Jurkat, Clone E6-1 (cell line): Measurements from ENCODE around the gene TRMT112. TPM values are rescaled to one million over a fixed set of nuclear protein-coding genes. Genes with fewer than 3 reads are reported as not detected.

Source experiments
- DNase-seq: peaks from one replicate; pipeline ENCODE4 v3.0.0-alpha.2; 2011; ENCODE audit warnings: low read depth, low spot score
- H3K4me3 ChIP-seq: 2 replicates; pipeline ENCODE4 v1.5.1; 2011; ENCODE audit warnings: mild to moderate bottlenecking, low read length, control low read depth, moderate library complexity
- polyA plus RNA-seq: library from polyadenylated mRNA; unstranded; fragments of >200 nt; gene quantifications from one replicate; pipeline ENCODE4 v1.2.1, GENCODE V29; 2012; ENCODE audit warnings: missing spikeins; ENCODE audit not compliant: insufficient read length, insufficient read depth

TRMT112 gene
- 483 TPM for polyA plus RNA-seq

DNA sequence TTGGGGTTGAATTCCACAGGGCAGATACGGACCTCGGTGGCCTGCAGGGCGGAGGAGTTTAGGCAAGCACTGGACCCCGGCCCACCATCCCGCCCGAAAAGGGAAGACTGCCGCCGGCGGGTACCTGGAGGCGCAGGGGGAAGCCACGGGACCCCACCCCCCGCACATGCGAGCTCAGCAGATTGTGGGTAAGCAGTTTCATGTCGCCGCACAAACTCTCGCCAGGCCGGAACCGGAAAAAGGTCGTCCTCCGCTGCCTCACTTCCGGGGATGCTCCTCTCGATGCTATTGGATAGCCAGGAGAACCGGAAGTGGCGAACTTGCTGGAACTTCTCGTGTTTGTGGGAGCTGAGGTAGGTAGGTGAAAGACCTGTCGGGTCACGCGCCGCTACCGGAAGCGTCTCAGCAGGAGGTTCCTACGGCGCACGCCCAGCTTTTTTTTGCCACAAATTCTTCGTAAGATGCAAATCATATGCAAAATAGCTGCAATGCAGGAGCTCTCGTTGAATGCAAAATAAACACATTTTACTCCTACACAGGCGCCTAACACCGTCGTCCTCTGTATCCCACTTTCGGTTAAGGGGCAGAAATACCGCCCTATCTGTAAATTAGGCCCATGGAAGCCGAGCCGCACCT lies at the start of gene TRMT112:
Gene TRMT112, minus strand, starts transcription at position 235 of the 636 bp plus-strand sequence. Its CDS starts 33 bp downstream, at position 202.
- H3K4me3 ChIP-seq = peak within 1 kb of the TSS; percentile 85
- DNase-seq = peak; percentile 100

DNA sequence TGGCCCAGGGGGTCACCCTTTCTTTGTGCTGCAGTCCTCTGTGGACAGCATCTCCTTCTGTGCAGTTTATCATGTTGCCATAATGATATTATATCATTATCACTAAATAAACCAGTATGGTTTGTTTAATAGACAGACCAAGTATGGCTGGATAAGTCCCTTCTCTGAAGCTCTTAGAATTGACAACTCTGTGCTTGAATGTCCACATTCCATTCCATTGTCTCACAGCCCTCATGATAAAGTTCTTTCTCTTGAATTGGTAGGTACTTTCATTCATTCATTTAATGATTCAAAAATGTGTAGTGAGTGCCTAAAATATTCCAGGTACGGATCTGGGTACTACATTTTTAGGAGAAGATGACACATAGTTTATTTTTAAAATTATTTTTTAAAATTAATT lies 49.4 kb upstream of the TRMT112 start:
- DNase-seq = no peak
- H3K4me3 ChIP-seq = no peak overlapping the region

DNA sequence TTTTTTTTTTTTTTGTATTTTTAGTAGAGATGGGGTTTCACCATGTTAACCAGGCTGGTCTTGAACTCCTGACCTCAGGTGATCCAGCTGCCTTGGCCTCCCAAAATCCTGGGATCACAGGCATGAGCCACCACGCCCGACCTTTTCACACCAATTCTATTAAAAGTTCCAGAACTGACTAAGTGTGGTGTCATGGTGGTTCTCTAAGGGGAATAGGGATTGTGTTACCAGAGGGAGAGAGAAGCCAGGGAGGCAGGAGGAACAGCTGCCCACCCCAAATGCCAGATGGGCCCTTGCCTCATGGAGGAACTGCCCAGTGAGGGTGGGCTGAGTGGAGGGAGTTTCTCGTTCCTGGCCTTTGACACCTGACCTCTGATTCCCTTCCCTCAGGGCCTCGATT lies 47.6 kb upstream of the TRMT112 start:
- no peak for DNase-seq
- H3K4me3 ChIP-seq = no peak overlapping the region

DNA sequence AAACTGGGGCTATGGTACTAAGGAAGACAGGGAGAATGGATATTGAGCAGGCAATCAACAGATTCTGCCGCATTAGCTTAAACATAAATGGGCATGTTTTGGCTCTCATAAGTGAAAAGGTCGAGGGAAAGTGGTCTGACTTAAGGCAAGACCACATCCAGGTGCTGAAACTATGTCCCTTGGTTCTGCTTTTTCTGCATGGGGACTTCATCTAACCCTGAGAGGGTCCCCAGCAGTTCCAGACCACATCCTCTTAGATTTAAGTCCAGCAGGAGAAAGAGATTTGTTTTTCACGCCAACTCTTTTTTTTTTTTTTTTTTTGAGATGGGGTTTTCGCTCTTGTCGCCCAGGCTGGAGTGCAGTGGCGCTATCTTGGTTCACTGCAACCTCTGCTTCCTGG lies 47.1 kb upstream of the TRMT112 start:
- no peak overlapping the region for H3K4me3 ChIP-seq
- DNase-seq = no peak

DNA sequence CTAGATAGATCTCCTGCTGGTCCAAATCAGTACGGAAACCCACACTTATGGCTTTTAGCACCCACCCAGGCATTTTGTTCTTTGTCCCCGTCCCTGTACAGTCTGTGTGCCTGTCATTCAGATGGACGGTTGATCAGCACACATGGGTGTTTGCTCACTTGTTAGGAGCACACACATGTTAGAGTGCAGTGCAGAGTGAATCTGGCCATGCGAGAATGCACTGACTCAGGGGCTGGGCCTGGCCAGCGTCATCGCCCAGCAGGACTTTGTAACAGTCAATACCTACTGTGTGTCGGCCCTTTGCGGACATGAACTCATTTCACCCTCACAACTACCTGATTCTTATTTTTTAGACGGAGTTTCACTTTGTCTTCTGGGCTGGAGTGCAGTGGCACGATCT lies 45.0 kb upstream of the TRMT112 start:
- DNase-seq = no peak

DNA sequence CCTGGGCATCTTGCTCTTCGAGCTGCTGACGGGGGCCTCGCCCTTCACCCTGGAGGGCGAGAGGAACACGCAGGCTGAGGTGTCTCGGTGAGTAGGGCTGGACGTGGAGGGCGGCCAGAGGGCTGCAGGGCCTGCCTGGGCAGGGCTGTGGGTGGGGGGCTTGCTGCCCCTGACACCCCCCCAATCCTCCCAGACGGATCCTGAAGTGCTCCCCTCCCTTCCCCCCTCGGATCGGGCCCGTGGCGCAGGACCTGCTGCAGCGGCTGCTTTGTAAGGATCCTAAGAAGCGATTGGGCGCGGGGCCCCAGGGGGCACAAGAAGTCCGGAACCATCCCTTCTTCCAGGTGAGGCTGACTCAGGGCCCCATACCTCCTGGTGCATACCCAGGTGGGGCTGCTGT lies 44.3 kb upstream of the TRMT112 start:
- no peak for DNase-seq
- no peak overlapping the region for H3K4me3 ChIP-seq

More for the DNA sequence above, 45.0 kb upstream of the TRMT112 start:
- no peak overlapping the region for H3K4me3 ChIP-seq

DNA sequence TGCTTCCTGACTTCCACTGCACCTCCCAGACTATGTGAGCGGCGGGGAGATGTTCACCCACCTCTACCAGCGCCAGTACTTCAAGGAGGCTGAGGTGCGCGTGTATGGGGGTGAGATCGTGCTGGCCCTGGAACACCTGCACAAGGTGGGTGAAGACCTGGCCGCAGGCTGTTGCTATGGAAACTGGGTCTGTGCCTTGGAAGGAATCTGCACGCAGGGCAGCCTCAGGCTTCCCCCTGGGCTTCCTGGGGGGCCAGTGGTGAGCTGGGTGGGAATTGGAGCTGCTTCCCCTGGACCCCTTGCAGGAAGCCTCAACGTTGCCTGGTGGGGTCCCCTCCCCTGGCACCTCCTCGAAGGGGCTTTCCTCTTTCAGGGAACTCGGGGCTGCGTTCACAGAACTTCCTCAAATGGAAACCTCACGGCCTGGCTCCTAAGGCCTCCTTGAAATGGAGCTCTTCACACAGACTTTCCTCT lies 43.1 kb upstream of the TRMT112 start:
- H3K4me3 ChIP-seq = no peak overlapping the region
- DNase-seq = no peak

DNA sequence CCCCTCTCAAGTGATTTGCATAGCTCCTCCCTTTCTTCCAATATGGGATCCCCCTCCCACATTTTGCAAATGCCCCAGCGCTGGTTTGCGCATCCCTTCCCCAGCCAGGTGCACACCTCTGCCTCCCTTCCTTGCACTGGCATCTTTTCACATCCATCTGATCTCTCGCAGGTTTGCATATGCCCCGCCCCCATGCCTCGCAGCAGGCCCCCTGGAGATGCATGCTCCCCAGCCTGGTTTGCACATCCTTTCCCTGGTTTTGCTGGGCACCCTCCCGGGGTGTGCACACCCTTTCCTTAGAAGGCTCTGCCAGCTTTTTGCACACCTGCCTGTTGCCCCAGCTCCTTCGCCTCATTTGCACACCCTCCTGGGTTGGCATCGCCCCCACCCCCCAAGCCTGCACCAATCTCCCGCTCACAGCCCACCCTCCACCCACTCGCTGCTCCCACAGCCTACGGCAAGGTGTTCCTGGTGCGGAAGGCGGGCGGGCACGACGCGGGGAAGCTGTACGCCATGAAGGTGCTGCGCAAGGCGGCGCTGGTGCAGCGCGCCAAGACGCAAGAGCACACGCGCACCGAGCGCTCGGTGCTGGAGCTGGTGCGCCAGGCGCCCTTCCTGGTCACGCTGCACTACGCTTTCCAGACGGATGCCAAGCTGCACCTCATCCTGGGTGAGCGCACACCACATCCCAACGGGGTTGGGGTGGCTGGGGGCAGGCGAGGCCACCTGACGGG lies 42.5 kb upstream of the TRMT112 start:
- peak overlapping the region; percentile 83 for H3K4me3 ChIP-seq
- DNase-seq = no peak

DNA sequence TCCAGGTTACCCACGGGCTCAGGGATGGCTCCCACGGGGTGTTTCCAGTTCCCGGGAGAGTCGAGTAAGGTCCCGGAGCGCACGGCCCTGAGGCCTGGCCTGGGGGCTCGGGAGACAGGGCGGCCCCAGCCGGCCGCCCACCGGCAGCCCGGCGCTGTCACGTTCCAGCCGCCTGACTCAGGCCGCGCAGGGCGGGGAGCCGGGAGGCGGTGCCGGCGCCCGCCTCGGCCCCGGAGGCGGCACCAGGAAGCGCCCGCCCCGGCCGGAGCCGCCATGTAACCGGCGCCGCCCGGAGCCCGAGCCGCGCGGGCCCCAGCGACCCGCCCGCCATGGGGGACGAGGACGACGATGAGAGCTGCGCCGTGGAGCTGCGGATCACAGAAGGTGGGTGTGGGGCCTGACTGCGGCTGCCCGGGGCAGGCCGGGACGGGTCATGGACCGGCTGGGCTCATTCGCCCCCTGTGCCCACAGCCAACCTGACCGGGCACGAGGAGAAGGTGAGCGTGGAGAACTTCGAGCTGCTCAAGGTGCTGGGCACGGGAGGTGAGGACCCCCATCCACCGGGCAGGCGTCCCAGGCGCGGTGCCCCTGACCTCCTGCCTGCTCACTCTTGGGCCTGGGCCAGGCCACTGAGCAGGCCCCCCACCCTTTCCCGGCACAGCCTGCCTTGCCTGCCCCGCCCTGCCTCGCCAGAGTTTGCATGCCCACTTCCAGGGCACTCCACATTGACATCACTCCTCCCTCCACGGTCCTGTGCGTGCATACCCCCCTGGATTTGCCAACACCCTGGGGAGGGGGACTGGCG lies 41.8 kb upstream of the TRMT112 start, which contains the start of gene RPS6KA4:
Gene RPS6KA4, plus strand, starts transcription at position 256 of the 805 bp plus-strand sequence. Its CDS starts 74 bp downstream, at position 330.
- peak within 1 kb of the TSS; percentile 83 for H3K4me3 ChIP-seq
- DNase-seq = no peak

DNA sequence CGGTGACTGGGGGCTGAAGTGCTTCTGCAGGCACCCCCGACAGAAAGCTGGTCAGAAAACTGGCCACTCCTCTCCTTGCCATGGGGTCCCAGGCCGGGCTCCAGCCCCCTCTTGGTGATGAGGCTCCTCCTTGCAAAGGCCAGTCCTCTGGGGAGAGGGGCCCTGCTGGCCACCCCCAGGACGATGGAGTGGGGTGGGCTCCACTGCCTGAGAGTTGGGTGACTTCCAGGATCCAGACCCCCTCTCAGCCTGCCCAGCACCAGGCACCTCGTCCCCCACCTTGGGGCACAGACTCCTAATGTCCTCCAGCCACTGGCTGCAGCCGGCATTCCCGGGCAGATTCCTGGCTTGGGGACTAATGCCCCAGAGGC lies 41.2 kb upstream of the TRMT112 start:
- H3K4me3 ChIP-seq = peak overlapping the region; percentile 83

DNA sequence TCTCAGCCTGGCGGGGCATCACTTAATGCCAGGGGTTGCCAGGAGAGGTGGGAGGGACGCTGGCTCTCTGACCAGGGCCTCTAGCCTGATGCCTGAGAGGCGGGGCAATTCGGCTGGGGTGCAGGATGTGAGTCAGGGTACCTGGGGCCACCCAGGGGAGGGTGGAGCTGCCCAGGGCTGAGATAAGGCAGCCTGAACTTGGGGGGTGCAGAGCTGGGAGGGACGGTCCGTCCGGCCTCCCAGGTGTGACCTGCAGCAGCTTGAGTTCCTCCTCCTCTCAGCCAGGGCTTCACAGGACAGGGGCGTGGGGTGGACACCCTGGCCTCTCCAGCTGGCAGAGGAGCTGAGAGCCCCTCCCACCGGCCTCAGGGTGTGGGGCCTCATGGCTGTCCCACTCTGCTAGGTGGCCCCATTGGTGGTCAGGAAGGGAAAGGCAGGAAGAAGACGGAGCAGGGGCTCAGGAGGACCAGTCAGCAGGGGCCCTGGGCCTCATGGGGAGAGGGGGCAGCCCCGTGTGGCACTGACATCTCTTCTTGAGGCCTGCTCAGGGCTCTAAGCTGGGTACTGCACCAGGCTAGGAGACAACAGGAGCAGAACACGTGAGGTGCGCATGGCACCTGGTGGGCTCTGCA lies 40.7 kb upstream of the TRMT112 start:
- no peak for DNase-seq
- peak overlapping the region; percentile 83 for H3K4me3 ChIP-seq

More for the DNA sequence above, 41.2 kb upstream of the TRMT112 start:
- no peak for DNase-seq

DNA sequence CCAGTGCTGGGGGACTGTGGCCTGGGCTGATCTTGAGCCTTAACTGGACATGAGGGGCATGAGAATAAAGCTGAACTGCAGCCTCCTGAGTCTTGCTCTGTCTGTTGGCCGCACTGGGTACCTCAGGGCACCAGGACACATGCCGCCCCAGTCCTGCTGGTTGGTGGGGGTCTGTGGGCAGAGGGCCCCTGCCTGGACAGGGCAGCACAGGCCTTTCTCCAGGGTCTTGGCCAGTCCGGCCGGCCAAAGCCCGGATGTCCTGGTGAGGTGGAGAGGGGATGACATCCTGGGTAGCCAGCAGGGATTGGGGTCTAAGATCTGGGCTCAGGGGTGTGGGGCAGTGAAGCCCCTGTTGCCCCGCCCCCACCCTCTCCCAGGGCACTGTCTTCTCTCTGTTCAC lies 40.1 kb upstream of the TRMT112 start:
- no peak overlapping the region for H3K4me3 ChIP-seq
- no peak for DNase-seq

DNA sequence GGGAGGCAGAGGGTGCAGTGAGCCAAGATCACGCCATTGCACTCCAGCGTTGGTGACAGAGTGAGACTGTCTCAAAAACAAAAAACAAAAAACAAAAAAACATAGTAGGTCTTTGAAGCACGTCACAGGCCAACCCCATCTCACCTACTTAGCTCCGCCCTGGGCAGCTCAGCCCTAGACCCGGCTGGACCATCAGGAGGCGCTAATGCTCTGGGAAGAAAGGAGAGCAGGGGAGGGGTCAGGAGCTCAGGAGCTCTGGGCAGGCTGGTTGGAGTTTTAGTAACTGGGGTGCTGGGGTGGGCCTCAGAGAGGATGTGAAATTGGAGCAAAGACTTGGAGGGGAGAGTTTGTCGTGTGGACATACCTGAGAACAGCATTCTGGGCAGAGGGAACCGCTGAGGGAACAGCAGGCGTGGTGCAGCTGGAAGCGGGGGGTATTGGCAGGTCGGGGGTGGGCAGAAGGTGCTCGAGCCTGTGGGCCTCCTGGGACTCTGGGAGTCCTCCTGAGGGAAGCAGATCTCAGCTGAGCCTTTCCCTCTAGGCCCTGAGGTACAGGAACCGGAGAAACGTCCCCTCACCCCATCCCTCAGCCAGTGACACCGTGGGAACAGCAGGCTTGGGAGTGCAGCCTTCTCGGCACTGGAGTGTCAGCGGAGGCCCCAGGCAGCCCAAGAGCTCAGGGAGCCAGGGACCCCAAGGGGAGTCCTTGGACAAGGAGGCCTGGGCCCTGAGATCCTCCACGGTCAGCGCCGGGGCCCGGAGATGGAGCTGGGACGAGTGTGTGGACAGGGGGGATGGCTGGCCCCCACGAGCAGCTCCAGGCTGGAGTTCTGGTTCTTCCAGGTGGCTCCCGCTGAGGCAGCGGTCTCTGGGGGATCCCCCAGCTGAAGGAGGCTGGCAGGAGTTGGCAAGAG lies 39.4 kb upstream of the TRMT112 start:
- no peak overlapping the region for H3K4me3 ChIP-seq
- DNase-seq = peak; percentile 50

DNA sequence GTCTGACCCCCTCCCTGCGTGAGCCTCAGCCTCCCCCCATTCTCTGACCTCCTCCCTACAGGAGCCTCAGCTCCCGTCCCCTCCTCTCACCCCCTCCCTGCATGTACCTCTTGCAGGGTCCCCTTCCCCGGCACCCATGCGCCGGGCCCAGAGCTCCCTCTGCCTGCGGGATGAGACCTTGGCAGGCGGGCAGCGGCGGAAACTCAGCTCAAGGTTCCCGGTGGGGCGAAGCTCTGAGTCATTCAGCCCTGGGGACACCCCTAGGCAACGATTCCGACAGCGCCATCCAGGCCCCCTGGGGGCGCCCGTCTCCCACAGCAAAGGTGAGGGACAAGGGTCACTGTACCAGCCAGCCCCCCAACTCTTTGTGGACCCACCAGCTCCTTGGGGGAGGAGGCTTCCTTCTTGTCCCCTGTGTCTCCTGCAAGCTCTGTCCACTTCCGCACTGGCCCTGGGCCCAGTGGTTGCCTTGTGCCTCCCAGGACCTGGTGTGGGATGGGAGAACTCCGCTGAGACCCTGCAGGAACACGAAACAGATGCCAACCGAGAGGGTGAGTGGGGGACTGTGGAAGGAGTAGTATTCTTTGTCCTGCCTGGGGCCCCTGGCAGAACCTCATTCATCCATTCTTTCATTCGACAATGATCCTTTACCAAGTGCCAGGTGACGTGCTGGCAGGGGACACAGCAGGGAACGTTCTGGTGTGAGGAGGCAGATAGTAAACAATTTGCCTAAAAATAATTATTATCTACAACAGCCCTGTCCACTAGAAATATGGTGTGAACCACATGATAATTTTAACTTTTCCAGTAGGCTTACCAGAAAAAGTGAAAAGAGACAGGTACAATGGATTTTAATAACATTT lies 38.0 kb upstream of the TRMT112 start:
- DNase-seq = no peak
- no peak overlapping the region for H3K4me3 ChIP-seq

DNA sequence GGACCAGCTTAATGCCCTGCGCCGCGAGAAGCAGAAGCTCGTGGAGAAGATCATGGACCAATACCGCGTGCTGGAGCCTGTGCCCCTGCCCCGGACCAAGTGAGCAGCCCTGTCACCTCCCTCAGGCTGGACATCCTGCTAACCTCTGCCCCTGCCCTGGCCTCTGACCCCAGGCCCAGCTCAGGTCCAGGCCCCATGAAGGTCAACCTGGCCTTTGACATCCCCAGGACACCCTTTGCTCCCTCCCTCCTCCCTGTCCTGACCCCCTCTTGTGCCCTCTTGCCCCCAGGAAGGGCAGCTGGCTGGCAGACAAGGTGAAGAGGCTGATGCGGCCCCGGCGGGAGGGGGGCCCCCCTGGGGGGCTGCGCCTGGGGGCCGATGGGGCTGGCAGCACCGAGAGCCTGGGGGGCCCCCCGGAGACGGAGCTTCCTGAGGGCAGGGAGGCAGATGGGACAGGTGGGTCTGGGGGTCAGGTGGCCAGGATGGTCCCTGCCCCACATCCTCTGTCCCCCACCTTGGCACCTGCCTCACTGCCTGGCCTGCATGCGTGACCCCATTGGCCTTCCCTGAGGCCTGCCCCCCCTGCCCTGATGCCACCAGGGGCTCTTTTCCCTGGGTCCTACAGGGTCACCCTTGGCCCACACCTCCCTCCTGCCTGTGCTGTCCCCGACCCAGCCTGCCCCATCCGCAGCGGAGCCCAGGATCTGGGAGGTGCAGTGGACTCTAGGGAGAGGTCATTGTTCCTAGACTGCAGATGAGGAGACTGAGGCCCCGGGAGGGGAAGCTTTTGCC lies 36.6 kb upstream of the TRMT112 start:
- no peak overlapping the region for H3K4me3 ChIP-seq
- DNase-seq = no peak

DNA sequence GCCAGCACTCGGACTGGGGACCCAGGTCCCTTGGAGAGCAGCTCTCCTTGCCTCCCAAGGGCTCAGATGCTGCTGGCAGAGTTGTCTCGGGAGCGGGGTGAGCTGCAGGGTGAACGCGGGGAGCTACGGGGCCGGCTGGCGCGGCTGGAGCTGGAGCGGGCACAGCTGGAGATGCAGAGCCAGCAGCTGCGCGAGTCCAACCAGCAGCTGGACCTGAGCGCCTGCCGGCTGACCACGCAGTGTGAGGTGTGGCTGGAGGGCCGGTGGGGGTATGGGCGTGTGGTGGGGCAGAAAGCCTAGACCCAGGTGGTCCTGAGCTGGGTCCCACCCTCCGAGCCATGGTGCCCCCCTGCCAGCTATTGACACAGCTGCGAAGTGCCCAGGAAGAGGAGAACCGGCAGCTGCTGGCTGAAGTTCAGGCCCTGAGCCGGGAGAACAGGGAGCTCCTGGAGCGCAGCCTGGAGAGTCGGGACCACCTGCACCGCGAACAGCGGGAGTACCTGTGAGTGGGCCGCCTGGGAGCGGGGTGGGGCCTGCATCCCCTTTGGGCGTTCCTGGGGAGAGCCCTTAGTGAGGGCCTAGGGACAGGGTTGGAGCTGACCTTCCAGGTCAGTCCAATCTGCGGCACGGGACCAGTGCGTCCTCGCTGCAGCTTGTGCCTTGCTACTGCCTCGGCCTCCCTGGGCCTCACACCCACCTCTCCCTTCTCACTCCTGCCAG lies 35.8 kb upstream of the TRMT112 start:
- no peak overlapping the region for H3K4me3 ChIP-seq
- no peak for DNase-seq
